H9 (cell line): ENCODE results near the gene MSI2. TPM values are rescaled to one million over a fixed set of nuclear protein-coding genes. Genes with fewer than 3 reads are reported as not detected.

ENCODE experiments used
- DNase-seq: peaks from one replicate; pipeline ENCODE4 v3.0.0-alpha.2; 2017
- H2AFZ ChIP-seq: one replicate; pipeline ENCODE4 v1.6.1; 2013; ENCODE audit warnings: mild to moderate bottlenecking, low read length, control low read depth, moderate library complexity
- H2AK5ac ChIP-seq: 2 replicates; pipeline ENCODE4 v1.6.1; 2013; ENCODE audit warnings: low read length, control low read depth, mixed read lengths; ENCODE audit not compliant: insufficient read length
- H2BK120ac ChIP-seq: one replicate; pipeline ENCODE4 v1.6.1; 2013; ENCODE audit warnings: low read depth, mild to moderate bottlenecking, low read length, control low read depth, inconsistent platforms; ENCODE audit not compliant: poor library complexity, severe bottlenecking
- H2BK12ac ChIP-seq: 2 replicates; pipeline ENCODE4 v1.6.1; 2013; ENCODE audit warnings: low read length, control low read depth, mixed read lengths, low read depth; ENCODE audit not compliant: insufficient read length
- H2BK15ac ChIP-seq: 2 replicates; pipeline ENCODE4 v1.6.1; 2013; ENCODE audit warnings: low read depth, low read length, control low read depth
- H2BK20ac ChIP-seq: one replicate; pipeline ENCODE4 v1.6.1; 2013; ENCODE audit warnings: low read depth, mild to moderate bottlenecking, low read length, control low read depth, inconsistent platforms; ENCODE audit not compliant: poor library complexity, severe bottlenecking
- H2BK5ac ChIP-seq: 2 replicates; pipeline ENCODE4 v1.6.1; 2013; ENCODE audit warnings: low read length, control low read depth, mixed read lengths; ENCODE audit not compliant: insufficient read length
- H3K14ac ChIP-seq: 2 replicates; pipeline ENCODE4 v1.6.1; 2013; ENCODE audit warnings: low read length, control low read depth; ENCODE audit not compliant: insufficient read depth
- H3K18ac ChIP-seq: 2 replicates; pipeline ENCODE4 v1.6.1; 2013; ENCODE audit warnings: low read depth, mild to moderate bottlenecking, mixed read lengths, low read length, control low read depth; ENCODE audit not compliant: insufficient read length
- H3K23ac ChIP-seq: 2 replicates; pipeline ENCODE4 v1.6.1; 2013; ENCODE audit warnings: low read length, control low read depth, mixed read lengths, low read depth; ENCODE audit not compliant: insufficient read length
- H3K23me2 ChIP-seq: 2 replicates; pipeline ENCODE4 v1.6.1; 2013; ENCODE audit warnings: low read depth, mild to moderate bottlenecking, mixed read lengths, low read length, control low read depth; ENCODE audit not compliant: insufficient read length, poor library complexity, severe bottlenecking
- H3K27ac ChIP-seq: 2 replicates; pipeline ENCODE4 v1.5.1; 2013; ENCODE audit warnings: low read length, control low read depth, mixed read lengths, low read depth; ENCODE audit not compliant: insufficient read length
- H3K27me3 ChIP-seq: 2 replicates; pipeline ENCODE4 v1.6.1; 2013; ENCODE audit warnings: low read length, control low read depth, inconsistent platforms; ENCODE audit not compliant: insufficient read depth
- H3K4ac ChIP-seq: 2 replicates; pipeline ENCODE4 v1.6.1; 2013; ENCODE audit warnings: low read depth, mild to moderate bottlenecking, control low read depth, inconsistent platforms, low read length, moderate library complexity
- H3K4me1 ChIP-seq: 2 replicates; pipeline ENCODE4 v1.6.1; 2013; ENCODE audit warnings: low read length, control low read depth, inconsistent platforms; ENCODE audit not compliant: insufficient read depth
- H3K4me2 ChIP-seq: 2 replicates; pipeline ENCODE4 v1.6.1; 2013; ENCODE audit warnings: low read length, control low read depth, mixed read lengths; ENCODE audit not compliant: insufficient read length, insufficient read depth
- H3K56ac ChIP-seq: 2 replicates; pipeline ENCODE4 v1.6.1; 2013; ENCODE audit warnings: low read depth, mild to moderate bottlenecking, mixed read lengths, low read length, control low read depth; ENCODE audit not compliant: insufficient read length
- H3K79me1 ChIP-seq: 2 replicates; pipeline ENCODE4 v1.6.1; 2013; ENCODE audit warnings: low read depth, mild to moderate bottlenecking, moderate library complexity, low read length, control low read depth, inconsistent platforms; ENCODE audit not compliant: insufficient read depth, poor library complexity, severe bottlenecking
- H3K79me2 ChIP-seq: 2 replicates; pipeline ENCODE4 v1.6.1; 2013; ENCODE audit warnings: low read length, control low read depth, inconsistent platforms; ENCODE audit not compliant: insufficient read depth
- H3K9ac ChIP-seq: 2 replicates; pipeline ENCODE4 v1.6.1; 2013; ENCODE audit warnings: low read length, control low read depth, mixed read lengths; ENCODE audit not compliant: insufficient read length; ENCODE audit errors: extremely low read depth
- H3K9me3 ChIP-seq: one replicate; pipeline ENCODE4 v1.6.1; 2013; ENCODE audit warnings: low read depth, low read length, inconsistent platforms; ENCODE audit not compliant: control insufficient read depth
- H3T11ph ChIP-seq: one replicate; pipeline ENCODE4 v1.6.1; 2013; ENCODE audit warnings: mild to moderate bottlenecking, low read length, control low read depth, inconsistent platforms
- H4K20me1 ChIP-seq: one replicate; pipeline ENCODE4 v1.6.1; 2013; ENCODE audit not compliant: control insufficient read depth, insufficient read length, insufficient read depth
- H4K5ac ChIP-seq: 2 replicates; pipeline ENCODE4 v1.6.1; 2013; ENCODE audit warnings: low read depth, mild to moderate bottlenecking, mixed read lengths, low read length, control low read depth; ENCODE audit not compliant: insufficient read length
- H4K8ac ChIP-seq: replicated peaks from 2 replicates; pipeline ENCODE4 v1.6.1; 2013; ENCODE audit warnings: low read length, control low read depth, mixed read lengths, low read depth; ENCODE audit not compliant: insufficient read length
- H4K91ac ChIP-seq: 2 replicates; pipeline ENCODE4 v1.6.1; 2013; ENCODE audit warnings: low read depth, mild to moderate bottlenecking, moderate library complexity, mixed read lengths, low read length, control low read depth; ENCODE audit not compliant: insufficient read length
- H3K27ac Mint-ChIP-seq, 3 experiments: 2 replicates in 2 of 3; 3 replicates in 1 of 3; pipeline ENCODE4 v1.8.0; 2020 to 2021; ENCODE audit warnings: mixed read lengths in 3 of 3, mild to moderate bottlenecking in 1 of 3, moderate library complexity in 1 of 3
- H3K27me3 Mint-ChIP-seq: 2 replicates; pipeline ENCODE4 v1.8.0; 2021; ENCODE audit warnings: low read depth, mild to moderate bottlenecking, moderate library complexity, mixed read lengths
- H3K36me3 Mint-ChIP-seq, 3 experiments: 2 replicates in 2 of 3; 3 replicates in 1 of 3; pipeline ENCODE4 v1.8.0; 2020 to 2021; ENCODE audit warnings: low read depth in 3 of 3, mixed read lengths in 3 of 3; ENCODE audit not compliant: insufficient read depth in 1 of 3
- H3K4me1 Mint-ChIP-seq, 2 experiments: 2 replicates each; pipeline ENCODE4 v1.8.0; 2020; ENCODE audit warnings: mixed read lengths in 2 of 2
- H3K4me3 Mint-ChIP-seq, 2 experiments: 2 replicates in 1 of 2; 3 replicates in 1 of 2; pipeline ENCODE4 v1.8.0; 2020 to 2021; ENCODE audit warnings: mild to moderate bottlenecking in 2 of 2, mixed read lengths in 2 of 2, moderate library complexity in 1 of 2
- H3K9me3 Mint-ChIP-seq, 2 experiments: 2 replicates in 1 of 2; 3 replicates in 1 of 2; pipeline ENCODE4 v1.8.0; 2020; ENCODE audit warnings: mild to moderate bottlenecking in 2 of 2, mixed read lengths in 2 of 2, moderate library complexity in 1 of 2
- WGBS: extraction: QIAGEN DNeasy Blood & Tissue Kit; methylation state at CpG from one replicate; pipeline ENCODE4 v1.1.7; 2013; ENCODE audit warnings: missing lambda C conversion rate, low lambda C conversion rate, mixed read lengths; ENCODE audit not compliant: insufficient read length; ENCODE audit errors: extremely low coverage; 5-methylcytosine and 5-hydroxymethylcytosine counted together
- total RNA-seq: library from RNA; stranded (reverse); gene quantifications from 2 replicates; pipeline ENCODE4 v1.2.1, GENCODE V29; 2021
- TF ChIP-seq, protein P1 (sequence below): fragments of 200-600 bp; sonication (generic); conservative IDR thresholded peaks from 3 replicates; pipeline ENCODE4 v1.8.0; 2021; ENCODE audit warnings: antibody characterized with exemption, mild to moderate bottlenecking

The MSI2 gene
- total RNA-seq, 1 experiment from 2014 or later: 98.5 TPM

DNA sequence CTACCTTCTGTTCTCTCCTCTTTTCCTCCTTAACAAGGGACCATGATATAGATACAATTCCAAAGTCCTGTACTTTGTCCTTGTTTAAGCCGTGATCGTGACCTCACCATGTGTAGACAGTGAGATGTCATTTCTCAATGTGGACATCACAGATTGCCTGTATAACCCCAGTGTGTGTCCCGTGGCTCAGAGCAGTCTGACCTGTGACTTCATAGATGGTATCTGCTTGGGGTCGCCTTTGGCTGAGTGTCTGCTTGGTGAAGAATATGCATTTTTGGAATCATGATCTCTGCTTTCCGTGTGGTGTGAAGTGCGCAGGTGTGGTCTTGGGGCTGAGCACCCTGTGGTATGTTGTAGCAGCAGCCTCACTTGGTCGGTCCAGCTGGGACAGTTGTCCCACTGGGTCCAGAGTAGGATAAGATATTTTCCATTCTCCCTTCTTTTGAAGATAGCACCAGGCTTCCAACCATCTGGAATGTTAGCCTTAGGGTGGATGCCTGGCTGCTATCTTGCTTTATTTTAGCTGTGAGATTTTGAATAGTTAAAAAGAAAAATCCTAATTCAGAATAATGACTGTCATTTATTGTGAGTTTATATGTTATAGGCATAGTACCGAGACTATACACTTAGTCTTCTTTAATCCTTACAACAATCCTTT is 13.4 kb downstream of the MSI2 start:
- no peaks in the 10 kb centered on the region for H3K79me1 ChIP-seq
- no peak overlapping the region for H2BK12ac ChIP-seq
- no peaks in the 10 kb centered on the region for H3K27me3 ChIP-seq
- Mint-ChIP-seq H3K9me3 (no peaks in the 10 kb centered on the region), H3K27ac (no peak overlapping the region; a peak in 1 of 7 replicates), H3K4me3 (no peak overlapping the region), H3K27me3 (no peaks in the 10 kb centered on the region), H3K36me3 (peaks cover 40 to 70% (median 63%) of the 10 kb centered on the region in 3 experiments; a peak in 6 of 7 replicates), H3K4me1 (peaks cover 22 to 34% of the 10 kb centered on the region in 2 experiments)
- H3K14ac ChIP-seq: no peak overlapping the region
- DNase-seq: no peak
- H4K5ac ChIP-seq: no peak overlapping the region
- no peak overlapping the region for H3K4ac ChIP-seq
- H3K23ac ChIP-seq: no peak overlapping the region
- H2BK120ac ChIP-seq: no peak overlapping the region
- no peak overlapping the region for H2BK20ac ChIP-seq
- H3K18ac ChIP-seq: no peak overlapping the region
- H4K20me1 ChIP-seq: peaks cover 3% of the 10 kb centered on the region
- no peak overlapping the region for H3T11ph ChIP-seq
- H3K4me2 ChIP-seq: no peak overlapping the region
- H3K23me2 ChIP-seq: no peaks in the 10 kb centered on the region
- no peak overlapping the region for H2AFZ ChIP-seq
- no peaks in the 10 kb centered on the region for H3K79me2 ChIP-seq
- TF ChIP-seq, protein P1, sequence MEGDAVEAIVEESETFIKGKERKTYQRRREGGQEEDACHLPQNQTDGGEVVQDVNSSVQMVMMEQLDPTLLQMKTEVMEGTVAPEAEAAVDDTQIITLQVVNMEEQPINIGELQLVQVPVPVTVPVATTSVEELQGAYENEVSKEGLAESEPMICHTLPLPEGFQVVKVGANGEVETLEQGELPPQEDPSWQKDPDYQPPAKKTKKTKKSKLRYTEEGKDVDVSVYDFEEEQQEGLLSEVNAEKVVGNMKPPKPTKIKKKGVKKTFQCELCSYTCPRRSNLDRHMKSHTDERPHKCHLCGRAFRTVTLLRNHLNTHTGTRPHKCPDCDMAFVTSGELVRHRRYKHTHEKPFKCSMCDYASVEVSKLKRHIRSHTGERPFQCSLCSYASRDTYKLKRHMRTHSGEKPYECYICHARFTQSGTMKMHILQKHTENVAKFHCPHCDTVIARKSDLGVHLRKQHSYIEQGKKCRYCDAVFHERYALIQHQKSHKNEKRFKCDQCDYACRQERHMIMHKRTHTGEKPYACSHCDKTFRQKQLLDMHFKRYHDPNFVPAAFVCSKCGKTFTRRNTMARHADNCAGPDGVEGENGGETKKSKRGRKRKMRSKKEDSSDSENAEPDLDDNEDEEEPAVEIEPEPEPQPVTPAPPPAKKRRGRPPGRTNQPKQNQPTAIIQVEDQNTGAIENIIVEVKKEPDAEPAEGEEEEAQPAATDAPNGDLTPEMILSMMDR: no peak
- H4K8ac ChIP-seq: no peak overlapping the region
- H3K4me1 ChIP-seq: 0 out of 2 replicates have a peak, but pooled peaks cover 2% of the 10 kb centered on the region
- no peak overlapping the region for H3K56ac ChIP-seq
- no peak overlapping the region for H3K9ac ChIP-seq
- H3K9me3 ChIP-seq: no peaks in the 10 kb centered on the region
- H2AK5ac ChIP-seq: no peak overlapping the region
- H4K91ac ChIP-seq: no peak overlapping the region
- H2BK15ac ChIP-seq: no peak overlapping the region
- no CpG with 5 or more reads among the region's 8 CpGs for WGBS
- H2BK5ac ChIP-seq: no peak overlapping the region
- no peak overlapping the region for H3K27ac ChIP-seq
